Spleen (tissue), 11 donors: ENCODE results near the gene FAR2. TPM values are rescaled to one million over a fixed set of nuclear protein-coding genes. Genes with fewer than 3 reads are reported as not detected.

Experiments
- DNase-seq: peaks from one replicate; pipeline ENCODE4 v3.0.0-alpha.2; 2020
- H3K27ac ChIP-seq, 8 donors: fragments of 200-600 bp; sonication (generic) in 7 of 8; 1 replicate in 4 of 8; 2 replicates in 4 of 8; pipeline versions ENCODE4 v1.5.0 to v1.8.0; 2016 to 2021; ENCODE audit warnings: inconsistent platforms in 4 of 8, mild to moderate bottlenecking in 4 of 8, moderate library complexity in 1 of 8
- H3K27me3 ChIP-seq, 7 donors: fragments of 200-600 bp; sonication (generic) in 6 of 7; replicated peaks in 1 of 7; 1 replicate in 4 of 7; 2 replicates in 3 of 7; pipeline versions ENCODE4 v1.5.0 to v1.8.0; 2016 to 2021; ENCODE audit warnings: inconsistent platforms in 3 of 7, mild to moderate bottlenecking in 1 of 7
- H3K36me3 ChIP-seq, 6 donors: fragments of 200-600 bp; sonication (generic) in 5 of 6; 1 replicate in 4 of 6; 2 replicates in 2 of 6; pipeline versions ENCODE4 v1.5.0 to v1.8.0; 2016 to 2021; ENCODE audit warnings: inconsistent platforms in 2 of 6
- H3K4me1 ChIP-seq, 6 donors: fragments of 200-600 bp; sonication (generic) in 5 of 6; 1 replicate in 3 of 6; 2 replicates in 3 of 6; pipeline versions ENCODE4 v1.5.0 to v1.8.0; 2016 to 2021; ENCODE audit warnings: inconsistent platforms in 3 of 6
- H3K4me3 ChIP-seq, 8 donors: fragments of 200-600 bp; sonication (generic) in 7 of 8; 1 replicate in 4 of 8; 2 replicates in 4 of 8; pipeline versions ENCODE4 v1.5.0 to v1.8.0; 2016 to 2021; ENCODE audit warnings: inconsistent platforms in 4 of 8, mild to moderate bottlenecking in 4 of 8, moderate library complexity in 2 of 8
- H3K9me3 ChIP-seq, 8 donors: fragments of 200-600 bp; sonication (generic) in 7 of 8; 1 replicate in 4 of 8; 2 replicates in 4 of 8; pipeline versions ENCODE4 v1.5.0 to v1.8.0; 2016 to 2021; ENCODE audit warnings: inconsistent platforms in 4 of 8
- CTCF ChIP-seq, 11 experiments: fragments of 200-600 bp in 7 of 11; fragments of 450-650 bp in 4 of 11; sonication (generic) in 4 of 11; IDR thresholded peaks in 8 of 11; conservative IDR thresholded peaks in 3 of 11; 1 replicate in 7 of 11; 2 replicates in 4 of 11; pipeline versions ENCODE4 v1.4.0 to v1.8.0; 2016 to 2021; ENCODE audit warnings: antibody characterized with exemption in 11 of 11, inconsistent platforms in 4 of 11, mild to moderate bottlenecking in 1 of 11
- POLR2A ChIP-seq, 3 donors: fragments of 450-650 bp; IDR thresholded peaks; one replicate each; pipeline ENCODE4 v1.5.1; 2017; ENCODE audit warnings: antibody characterized with exemption in 3 of 3, mild to moderate bottlenecking in 1 of 3
- POLR2AphosphoS5 ChIP-seq, 3 donors: sonication (generic); formaldehyde crosslinking; IDR thresholded peaks; one replicate each; pipeline ENCODE4 v1.5.1; 2017; ENCODE audit warnings: antibody characterized with exemption in 3 of 3
- WGBS, 5 donors: extraction: QIAGEN DNeasy Blood & Tissue Kit in 3 of 5; methylation state at CpG; one replicate each; pipeline versions ENCODE4 v1.1.5 to v1.1.7; 2013 to 2018; 5-methylcytosine and 5-hydroxymethylcytosine counted together
- intact Hi-C: fragments of 100-400 bp; cut with DNase I; formaldehyde crosslinking; loops from one replicate; pipeline ENCODE4 v1.15.0; 2023; ENCODE audit warnings: low total_unique reads
- polyA plus RNA-seq, 3 donors: library from polyadenylated mRNA; stranded (reverse); fragments of 200-250 nt; gene quantifications; one replicate each; pipeline ENCODE4 v1.2.1, GENCODE V29; 2013
- total RNA-seq, 7 donors: library from RNA; depleted of rRNA in 3 of 7; stranded (reverse); fragments of >200 nt in 3 of 7; fragmentation: NEBNext Ultra II Directional in 4 of 7; extraction: Animal tissue kit (Norgen Biotek cat#: 25700) in 4 of 7; gene quantifications; one replicate each; pipeline versions ENCODE4 v1.1.0 to v1.2.1, GENCODE V29; 2016 to 2021
- donor health status: healthy with polysubstance abuse.
- donor health status: DM: no; HTN: no; CAD: no; lungs with moderate emphysema.
- donor health status: DM: no; HTN: no; CAD: no.
- donor health status: Bipolar disorder and iron deficiency.
- donor health status: healthy.
- donor health status: DM: no; HTN: no; CAD: no.
- donor health status: DM: yes; HTN: yes; CAD: no.

The FAR2 gene
- total and polyA plus RNA-seq, 10 donors = 2.9 to 51.8 (median 29.2) TPM

- WGBS, 5 donors = 67 to 86% (median 76%) methylated on average over 2 of the region's 2 CpGs
- TF ChIP-seq POLR2AphosphoS5 (IDR thresholded peaks at IDR 0.05) (no peak), CTCF (IDR thresholded peaks at IDR 0.05 in 8 of 11, conservative IDR thresholded peaks at IDR 0.05 in 3 of 11) (no peak), POLR2A (IDR thresholded peaks at IDR 0.05) (no peak)
- no peaks in the 10 kb centered on the region for H3K9me3 ChIP-seq
- no peak for DNase-seq
- H3K36me3 ChIP-seq = no peaks in the 10 kb centered on the region
- intact Hi-C loops = no loop called here
- no peaks in the 10 kb centered on the region for H3K27me3 ChIP-seq
- H3K4me3 ChIP-seq = no peak overlapping the region
- H3K27ac ChIP-seq = no peak overlapping the region
- H3K4me1 ChIP-seq = no peaks in the 10 kb centered on the region
These were observed 38.7 kb downstream of the FAR2 start for GRCh38 chr12:29187756-29188155.

GRCh38 chr12:29191267-29191850, 42.3 kb downstream of the FAR2 start:
- no peaks in the 10 kb centered on the region for H3K36me3 ChIP-seq
- H3K27me3 ChIP-seq = no peaks in the 10 kb centered on the region
- intact Hi-C loops = no loop called here
- TF ChIP-seq POLR2AphosphoS5 (IDR thresholded peaks at IDR 0.05) (no peak), POLR2A (IDR thresholded peaks at IDR 0.05) (no peak), CTCF (IDR thresholded peaks at IDR 0.05 in 8 of 11, conservative IDR thresholded peaks at IDR 0.05 in 3 of 11) (no peak)
- H3K27ac ChIP-seq = no peak overlapping the region
- no peaks in the 10 kb centered on the region for H3K9me3 ChIP-seq
- no peak for DNase-seq
- WGBS, 5 donors = 91 to 96% (median 95%) methylated on average over 6 of the region's 6 CpGs
- no peak overlapping the region for H3K4me3 ChIP-seq
- no peaks in the 10 kb centered on the region for H3K4me1 ChIP-seq

- TF ChIP-seq POLR2AphosphoS5 (IDR thresholded peaks at IDR 0.05) (no peak), POLR2A (IDR thresholded peaks at IDR 0.05) (no peak), CTCF (IDR thresholded peaks at IDR 0.05 in 8 of 11, conservative IDR thresholded peaks at IDR 0.05 in 3 of 11) (no peak)
- Histone ChIP-seq H3K27me3 (no peaks in the 10 kb centered on the region), H3K4me1 (no peaks in the 10 kb centered on the region), H3K4me3 (no peak overlapping the region), H3K9me3 (no peaks in the 10 kb centered on the region), H3K27ac (no peak overlapping the region), H3K36me3 (no peaks in the 10 kb centered on the region)
- intact Hi-C loops = no loop called here
- DNase-seq = no peak
- 91 to 100% (median 97%) methylated on average over 1 of the region's 1 CpG for WGBS, 5 donors
These were observed 49.8 kb downstream of the FAR2 start for GRCh38 chr12:29198901-29199300.

GRCh38 chr12:29200586-29200985, 51.5 kb downstream of the FAR2 start:
- DNase-seq = no peak
- no peaks in the 10 kb centered on the region for H3K4me1 ChIP-seq
- H3K27me3 ChIP-seq = no peaks in the 10 kb centered on the region
- no peak overlapping the region for H3K27ac ChIP-seq
- WGBS, 5 donors = 71 to 84% (median 75%) methylated on average over 5 of the region's 5 CpGs
- intact Hi-C loops = no loop called here
- H3K4me3 ChIP-seq = no peak overlapping the region
- H3K9me3 ChIP-seq = no peaks in the 10 kb centered on the region
- no peak for TF ChIP-seq POLR2AphosphoS5 (IDR thresholded peaks at IDR 0.05)
- no peak for TF ChIP-seq POLR2A (IDR thresholded peaks at IDR 0.05)
- TF ChIP-seq CTCF (IDR thresholded peaks at IDR 0.05 in 8 of 11, conservative IDR thresholded peaks at IDR 0.05 in 3 of 11) = no peak
- H3K36me3 ChIP-seq = no peaks in the 10 kb centered on the region
